Pulmonary artery endothelial cell (primary cell): ENCODE measurements around the gene HMGCR. TPM values are rescaled to one million over a fixed set of nuclear protein-coding genes. Genes with fewer than 3 reads are reported as not detected.

Experiments
- DNase-seq: peaks from one replicate; pipeline ENCODE4 v3.0.0-alpha.2; 2011; ENCODE audit warnings: low read depth, low spot score
- total RNA-seq: library from RNA; depleted of rRNA; stranded (reverse); fragments of >200 nt; gene quantifications from 2 replicates; pipeline ENCODE4 v1.2.3, GENCODE V29; 2014

The HMGCR gene
- total RNA-seq, 1 donor from 2014 or later: 86.8 TPM

DNA sequence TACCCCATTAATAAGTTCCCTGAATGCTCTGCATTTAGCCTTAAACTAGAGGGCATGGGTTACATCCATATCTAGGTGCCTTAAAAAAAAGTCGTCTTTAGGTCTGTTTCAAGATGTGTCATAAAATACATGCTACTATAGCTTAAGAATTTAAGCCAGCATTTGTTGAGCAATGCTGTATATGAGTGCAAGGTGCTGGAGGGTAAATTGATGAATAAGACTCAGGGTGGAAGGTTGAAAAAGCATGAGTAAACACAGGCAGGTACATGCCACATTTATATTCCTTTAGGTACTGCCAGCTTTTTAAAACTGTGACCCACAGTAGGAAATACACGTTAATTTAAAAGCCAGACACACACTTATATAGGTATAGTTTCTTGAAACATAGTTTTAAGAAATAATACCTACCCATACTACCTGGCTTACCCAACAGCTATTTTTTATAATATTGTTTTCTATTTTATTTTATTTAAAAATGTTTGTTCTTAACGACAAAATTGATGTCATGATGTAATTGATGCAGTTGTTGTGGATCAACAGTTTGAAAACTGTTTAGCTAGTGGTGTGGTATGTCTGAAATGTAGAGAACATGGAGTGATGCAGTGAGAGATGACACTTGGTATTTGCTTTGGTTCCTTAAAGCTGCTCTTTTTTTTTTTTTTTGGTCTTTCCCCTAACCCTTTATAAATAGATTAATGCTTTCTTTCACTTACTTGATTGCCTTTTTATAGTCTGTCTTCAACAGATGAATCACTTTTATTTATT lies 3.9 kb downstream of the HMGCR start:
- no peak for DNase-seq

DNA sequence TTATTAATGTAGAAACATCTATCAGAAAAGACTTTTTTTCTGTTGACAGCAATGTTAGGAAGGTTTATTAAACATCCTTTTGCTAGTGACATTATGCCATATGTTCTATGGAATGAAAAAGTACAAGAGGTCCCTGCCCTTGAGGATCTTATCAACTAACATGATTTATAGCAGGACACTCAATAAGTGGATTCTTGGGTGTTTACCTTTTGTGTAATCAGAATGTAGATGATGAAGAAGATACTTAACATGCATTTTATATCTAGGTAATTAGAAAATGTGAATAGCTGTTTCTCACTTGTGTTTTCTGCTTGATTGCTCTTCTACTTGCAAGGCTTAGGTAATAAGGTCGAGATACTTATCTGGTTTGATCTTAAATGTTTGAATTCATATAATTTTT lies 4.9 kb downstream of the HMGCR start:
- DNase-seq: no peak

DNA sequence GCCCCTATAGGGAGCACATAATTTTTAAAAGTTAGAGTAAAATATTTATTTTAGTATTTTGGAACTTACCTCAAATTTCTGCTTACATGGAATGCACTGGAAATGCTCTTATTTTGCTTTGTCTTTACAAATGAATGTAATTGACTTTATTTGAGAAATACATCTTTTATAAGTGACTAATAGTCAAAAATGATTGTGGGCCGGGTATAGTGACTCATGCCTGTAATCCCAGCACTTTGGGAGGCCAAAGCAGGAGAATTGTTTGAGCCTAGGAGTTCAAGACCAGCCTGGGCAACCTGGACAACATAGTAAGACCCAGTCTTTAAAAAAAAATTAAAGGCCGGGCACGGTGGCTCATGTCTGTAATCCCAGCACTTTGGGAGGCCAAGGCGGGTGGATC lies 5.8 kb downstream of the HMGCR start:
- no peak for DNase-seq

DNA sequence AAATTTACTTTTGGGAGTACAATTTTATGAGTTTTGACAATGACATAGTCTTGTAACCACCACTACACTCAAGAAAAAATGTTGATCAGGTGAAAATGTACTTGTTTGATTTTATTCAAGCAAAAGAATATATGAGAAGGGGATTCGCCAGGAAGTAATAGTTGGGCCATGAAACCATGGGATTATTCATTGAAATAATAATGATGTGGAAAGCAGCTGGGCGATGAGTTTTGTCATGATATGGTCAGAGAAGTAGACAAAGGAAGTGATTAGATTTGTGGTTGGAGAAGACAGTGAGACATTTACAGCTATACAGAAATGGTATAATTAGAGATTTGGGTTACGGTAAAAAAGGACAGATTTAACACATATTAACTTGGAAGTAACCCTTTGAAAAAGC lies 11.2 kb downstream of the HMGCR start:
- DNase-seq: no peak

DNA sequence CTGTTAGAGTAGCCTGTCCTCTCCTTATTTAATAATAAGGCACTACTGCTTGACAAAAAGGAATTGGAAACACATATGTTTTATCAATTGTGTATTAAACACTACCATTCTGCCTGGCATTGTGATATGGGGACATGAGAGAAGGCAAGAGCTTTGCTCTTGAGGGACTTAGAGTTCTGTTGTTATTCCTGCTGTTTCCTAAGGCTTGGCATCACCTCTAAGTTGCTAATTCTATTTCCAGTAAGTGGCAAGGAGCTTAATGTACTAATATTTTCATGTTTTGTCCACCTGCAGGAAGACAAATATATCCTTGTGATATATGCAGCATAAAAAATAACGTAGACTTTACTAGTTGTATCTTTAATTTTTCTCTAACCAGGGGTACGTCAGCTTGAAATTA lies 12.6 kb downstream of the HMGCR start:
- no peak for DNase-seq

DNA sequence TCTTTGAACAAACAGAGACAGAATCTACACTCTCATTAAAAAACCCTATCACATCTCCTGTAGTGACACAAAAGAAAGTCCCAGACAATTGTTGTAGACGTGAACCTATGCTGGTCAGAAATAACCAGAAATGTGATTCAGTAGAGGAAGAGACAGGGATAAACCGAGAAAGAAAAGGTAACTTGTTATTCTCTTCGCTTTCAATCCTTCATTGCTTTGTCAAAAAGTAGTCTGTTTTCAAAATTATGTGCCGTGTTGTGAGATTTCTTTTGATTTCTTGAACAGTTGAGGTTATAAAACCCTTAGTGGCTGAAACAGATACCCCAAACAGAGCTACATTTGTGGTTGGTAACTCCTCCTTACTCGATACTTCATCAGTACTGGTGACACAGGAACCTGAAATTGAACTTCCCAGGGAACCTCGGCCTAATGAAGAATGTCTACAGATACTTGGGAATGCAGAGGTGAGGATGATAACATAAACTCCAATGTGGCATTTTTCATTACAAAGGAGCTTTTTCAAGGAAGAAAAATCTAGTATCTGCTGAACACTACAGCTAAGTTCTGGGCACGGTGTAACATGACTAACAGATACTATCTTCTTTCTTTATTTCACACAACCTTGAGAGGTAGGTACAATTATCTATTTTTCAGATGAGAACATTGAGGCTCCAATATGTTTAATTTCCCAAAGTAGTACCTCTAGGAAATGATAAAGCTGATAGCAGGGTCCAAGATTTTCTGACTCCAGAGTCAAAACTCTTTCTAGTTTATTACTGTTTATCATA lies 14.3 kb downstream of the HMGCR start:
- DNase-seq: no peak

DNA sequence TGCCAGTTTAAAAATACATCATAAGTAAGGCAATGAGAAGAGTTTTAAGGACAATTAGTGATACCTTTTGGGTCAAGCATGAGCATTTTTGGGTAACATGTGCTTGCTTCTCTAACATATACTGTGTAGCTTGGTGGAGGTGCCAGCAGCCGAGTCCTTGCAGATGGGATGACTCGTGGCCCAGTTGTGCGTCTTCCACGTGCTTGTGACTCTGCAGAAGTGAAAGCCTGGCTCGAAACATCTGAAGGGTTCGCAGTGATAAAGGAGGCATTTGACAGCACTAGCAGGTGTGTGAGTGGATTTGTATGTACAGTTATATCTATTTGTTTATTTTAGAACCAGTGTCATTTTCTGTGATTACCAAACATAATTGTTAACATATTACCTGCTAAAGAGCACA lies 18.2 kb downstream of the HMGCR start:
- DNase-seq: no peak

DNA sequence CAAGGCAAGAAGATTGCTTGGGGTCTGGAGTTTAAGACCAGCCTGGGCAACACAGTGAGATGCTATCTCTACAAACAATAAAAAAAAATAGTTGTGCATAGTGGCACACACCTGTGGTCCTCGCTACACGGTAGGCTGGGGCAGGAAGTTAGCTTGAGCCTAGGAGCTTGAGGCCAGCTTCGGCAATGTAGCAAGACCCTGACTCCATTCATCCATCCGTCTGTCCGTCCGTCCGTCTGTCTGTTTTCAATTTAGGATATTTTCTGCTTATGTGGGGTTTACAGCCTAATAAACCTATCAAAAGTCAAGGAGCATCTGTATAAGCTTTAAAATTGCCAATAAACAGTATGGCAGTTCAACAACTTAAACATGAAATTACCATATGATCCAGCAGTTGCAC lies 19.7 kb downstream of the HMGCR start:
- DNase-seq: no peak

DNA sequence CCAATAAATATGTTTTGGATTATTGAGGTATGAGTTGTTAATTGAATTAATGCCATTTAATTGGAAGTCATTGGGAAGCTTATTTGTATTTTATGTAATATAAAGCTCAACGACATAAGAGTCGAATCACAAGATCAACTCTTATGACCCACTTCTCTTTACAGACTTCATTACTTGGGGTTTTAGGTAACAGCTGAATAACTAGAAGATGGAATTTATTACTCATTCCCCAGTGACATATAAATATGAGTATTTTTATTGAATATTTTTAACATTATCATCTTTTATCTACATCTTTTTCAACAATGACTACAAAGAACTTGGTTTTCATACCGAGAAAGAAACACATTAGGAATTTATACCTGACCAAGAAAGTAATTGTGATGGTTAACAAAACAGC lies 21.1 kb downstream of the HMGCR start:
- DNase-seq: no peak

DNA sequence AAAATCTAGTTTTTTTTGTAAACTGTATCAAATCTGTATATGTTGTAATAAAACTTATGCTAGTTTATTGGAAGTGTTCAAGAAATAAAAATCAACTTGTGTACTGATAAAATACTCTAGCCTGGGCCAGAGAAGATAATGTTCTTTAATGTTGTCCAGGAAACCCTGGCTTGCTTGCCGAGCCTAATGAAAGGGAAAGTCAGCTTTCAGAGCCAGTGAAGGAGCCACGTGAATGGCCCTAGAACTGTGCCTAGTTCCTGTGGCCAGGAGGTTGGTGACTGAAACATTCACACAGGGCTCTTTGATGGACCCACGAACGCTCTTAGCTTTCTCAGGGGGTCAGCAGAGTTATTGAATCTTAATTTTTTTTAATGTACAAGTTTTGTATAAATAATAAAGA lies 24.3 kb downstream of the HMGCR start:
- DNase-seq: no peak

DNA sequence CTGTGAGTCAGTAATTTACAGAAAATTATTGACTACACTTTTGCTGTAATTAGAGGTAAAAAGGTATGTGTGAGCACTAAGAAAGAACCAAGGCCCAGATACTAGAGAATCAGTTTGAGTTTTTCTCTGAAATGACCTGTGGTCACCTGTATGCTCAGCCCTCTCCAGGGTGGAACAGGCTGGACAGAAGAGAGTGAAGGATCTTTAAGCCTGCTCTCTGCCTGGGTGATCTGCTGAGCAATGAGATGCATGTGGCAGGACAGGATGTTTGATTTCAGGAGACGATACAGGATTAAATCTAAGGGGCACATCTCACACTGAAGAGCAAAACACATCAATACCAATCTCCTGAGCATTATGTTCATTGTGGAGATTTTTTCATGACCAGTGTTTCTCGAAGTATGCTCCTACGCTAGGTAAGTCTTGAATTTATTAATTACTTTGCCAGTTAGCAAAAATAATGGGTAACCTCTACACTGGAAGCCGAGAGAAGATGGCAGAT lies 25.5 kb downstream of the HMGCR start:
- no peak for DNase-seq

DNA sequence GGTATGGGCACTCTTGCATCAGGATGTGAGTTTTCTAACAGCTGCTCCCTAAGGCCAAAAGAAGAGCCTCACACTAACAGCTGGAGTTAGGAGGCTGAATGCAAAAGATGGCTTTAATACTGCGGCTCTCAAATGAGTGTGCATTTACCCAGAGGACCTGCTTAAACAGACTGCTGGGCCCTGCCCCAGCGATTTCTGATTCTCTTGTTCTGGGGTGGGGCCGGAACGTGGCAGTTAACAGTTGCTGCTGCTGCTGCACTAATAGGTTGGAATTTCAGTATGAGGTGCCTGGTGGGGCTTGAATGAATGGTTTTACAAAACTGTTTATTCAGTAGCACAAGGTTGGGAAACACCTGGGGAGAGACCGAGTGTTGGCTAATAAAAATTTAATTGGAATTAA lies 26.1 kb downstream of the HMGCR start:
- DNase-seq: no peak

DNA sequence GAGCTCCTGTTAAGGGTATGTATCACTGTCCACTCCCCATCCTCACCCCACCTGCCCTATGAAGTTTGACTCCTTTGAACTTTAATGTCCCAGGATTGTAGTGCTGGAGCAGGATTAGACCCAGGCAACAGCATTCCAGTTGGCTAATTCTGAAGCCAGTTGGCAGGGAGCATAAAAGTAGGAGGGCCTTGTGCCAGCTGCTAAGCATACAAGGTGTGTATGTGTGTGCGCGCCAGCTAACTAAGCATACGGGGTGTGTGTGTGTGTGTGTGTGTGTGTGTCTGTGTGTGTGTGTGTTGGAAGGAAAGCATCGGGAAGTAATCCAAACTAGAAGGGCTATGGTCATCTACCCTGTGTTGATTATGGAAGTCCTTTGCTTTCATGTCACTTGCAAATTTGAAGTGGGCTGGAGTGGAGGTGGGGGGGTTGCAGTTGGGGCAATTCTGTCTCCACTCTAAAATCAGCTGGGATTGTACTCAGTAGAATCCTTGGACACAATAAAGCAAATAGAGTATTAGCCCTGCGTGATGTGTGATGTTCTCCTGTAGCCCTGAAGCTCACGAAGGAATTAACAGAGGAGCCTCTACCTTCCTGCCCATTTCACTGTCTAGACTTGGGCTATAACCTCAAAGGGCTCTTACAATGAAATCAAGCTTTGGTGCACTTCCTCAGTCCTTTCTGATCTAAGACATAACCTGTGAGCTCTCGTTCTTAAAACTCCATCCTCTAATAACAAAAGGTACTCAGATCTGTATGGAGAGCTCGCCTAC lies 26.9 kb downstream of the HMGCR start:
- no peak for DNase-seq

DNA sequence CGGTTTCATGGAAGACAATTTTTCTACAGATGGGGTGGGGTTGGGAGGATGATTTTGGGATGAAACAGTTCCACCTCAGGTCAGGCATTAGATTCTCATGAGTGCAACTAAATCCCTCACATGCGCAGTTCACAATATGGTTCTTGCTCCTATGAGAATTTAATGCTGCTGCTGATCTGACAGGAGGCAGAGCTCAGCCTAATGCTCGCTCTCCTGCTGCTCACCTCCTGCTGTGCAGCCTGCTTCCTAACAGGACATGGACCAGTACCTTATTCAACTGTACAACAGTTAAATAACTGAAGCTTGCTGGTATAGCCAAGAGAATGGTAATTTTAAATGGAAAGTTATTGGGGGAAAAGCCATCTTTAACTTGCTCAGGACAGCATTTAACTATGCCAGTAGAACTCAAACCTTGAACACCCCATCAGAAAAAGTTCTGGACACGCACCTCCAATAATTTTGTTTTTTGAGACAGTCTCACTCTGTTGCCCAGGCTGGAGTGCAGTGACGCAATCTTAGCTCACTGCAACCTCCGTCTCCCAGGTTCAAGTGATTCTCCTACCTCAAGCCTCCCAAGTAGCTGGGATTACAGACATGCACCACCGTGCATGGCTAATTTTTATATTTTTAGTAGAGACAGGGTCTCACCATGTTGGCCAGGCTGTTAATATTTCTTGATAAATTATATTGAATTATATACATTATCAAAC lies 27.7 kb downstream of the HMGCR start:
- DNase-seq: no peak

DNA sequence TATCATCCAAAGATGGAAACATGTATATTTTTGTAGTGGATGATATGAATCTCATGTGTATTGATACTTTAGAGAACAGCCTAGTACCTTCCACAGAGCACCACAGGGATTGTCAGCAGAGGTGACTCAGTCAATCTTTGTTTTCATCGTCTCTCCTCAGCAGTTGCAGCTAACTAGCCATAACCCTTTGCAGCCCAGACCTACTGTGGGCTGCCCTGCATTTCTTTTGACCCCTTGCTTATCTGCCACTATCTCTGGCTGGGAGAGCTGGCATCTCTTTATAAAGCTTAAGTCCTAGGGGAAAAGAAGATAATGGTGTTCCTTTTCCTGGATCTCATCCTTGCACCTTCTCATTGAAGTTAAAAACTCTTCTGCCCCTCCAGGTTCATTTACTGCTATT lies 28.7 kb downstream of the HMGCR start:
- DNase-seq: no peak

DNA sequence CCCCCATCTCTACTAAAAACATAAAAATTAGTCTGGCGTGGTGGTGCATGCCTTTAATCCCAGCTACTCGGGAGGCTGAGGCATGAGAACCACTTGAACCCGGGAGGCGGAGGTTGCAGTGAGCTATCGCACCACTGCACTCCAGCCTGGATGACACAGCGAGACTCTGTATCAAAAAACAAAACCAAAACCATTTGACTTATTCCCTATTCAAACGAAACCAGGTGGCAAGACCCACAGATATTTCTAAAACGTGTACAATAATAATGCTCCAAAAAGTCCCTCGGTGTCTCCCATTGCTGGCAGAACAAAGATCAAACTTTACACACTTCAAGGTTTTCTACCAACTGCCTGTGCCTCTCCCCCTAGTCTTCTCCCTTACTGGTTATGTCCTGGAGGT lies 29.8 kb downstream of the HMGCR start:
- no peak for DNase-seq

DNA sequence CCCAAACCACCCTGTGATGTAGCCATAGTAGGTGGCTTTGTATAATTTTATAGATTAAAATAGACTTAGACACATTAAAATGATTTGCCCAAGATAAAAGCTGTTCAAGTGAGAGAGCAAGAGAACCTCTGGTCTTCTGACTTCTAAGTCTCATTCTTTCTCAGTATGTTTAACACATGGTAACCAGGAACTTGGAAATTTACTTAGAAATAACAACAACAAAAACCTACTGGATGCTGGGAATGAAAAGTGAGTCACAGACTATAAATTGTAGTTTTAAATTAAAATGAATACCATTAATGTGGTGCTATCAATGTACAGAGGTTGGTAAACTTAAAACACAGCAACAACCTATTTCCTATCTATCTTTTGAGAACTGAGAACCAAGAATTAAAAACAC lies 30.4 kb downstream of the HMGCR start:
- no peak for DNase-seq

DNA sequence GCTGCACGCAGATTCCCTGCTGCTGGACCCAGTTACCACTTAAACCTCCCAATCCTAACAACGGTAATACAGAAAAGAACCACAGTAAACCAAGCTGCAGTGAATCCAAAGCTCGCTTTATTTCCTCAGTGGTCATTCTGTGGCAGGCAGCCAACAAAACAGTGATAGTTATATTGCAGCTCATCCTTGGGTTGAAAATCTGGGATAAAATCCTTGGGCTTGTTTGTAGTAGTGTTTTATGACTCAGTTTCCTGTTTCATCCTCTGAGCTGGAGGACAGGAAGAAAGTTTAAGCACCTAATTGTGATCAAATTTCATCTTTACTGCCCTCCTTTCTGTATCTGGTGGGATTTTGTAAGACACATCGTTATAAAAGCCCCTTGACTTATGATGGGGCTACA lies 31.4 kb downstream of the HMGCR start:
- no peak for DNase-seq

DNA sequence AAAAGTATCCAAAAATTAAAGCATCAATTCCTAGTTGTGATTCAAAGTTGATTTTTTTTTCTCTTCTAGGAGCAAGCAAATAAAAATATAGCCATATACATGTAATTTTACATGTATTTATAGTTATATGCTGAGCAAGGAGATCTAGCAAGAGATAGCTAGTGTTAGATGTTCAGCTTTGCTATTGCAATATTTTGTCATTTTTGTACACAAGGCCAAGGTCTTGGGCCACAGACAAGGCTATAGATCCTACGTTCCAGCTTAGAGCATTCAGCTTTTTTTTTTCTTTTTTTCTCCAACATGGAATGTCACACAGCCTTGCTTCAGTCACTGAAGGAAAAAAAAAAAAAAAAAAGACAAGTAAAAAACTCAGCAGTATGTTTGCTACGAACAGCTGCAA lies 36.8 kb downstream of the HMGCR start:
- no peak for DNase-seq

DNA sequence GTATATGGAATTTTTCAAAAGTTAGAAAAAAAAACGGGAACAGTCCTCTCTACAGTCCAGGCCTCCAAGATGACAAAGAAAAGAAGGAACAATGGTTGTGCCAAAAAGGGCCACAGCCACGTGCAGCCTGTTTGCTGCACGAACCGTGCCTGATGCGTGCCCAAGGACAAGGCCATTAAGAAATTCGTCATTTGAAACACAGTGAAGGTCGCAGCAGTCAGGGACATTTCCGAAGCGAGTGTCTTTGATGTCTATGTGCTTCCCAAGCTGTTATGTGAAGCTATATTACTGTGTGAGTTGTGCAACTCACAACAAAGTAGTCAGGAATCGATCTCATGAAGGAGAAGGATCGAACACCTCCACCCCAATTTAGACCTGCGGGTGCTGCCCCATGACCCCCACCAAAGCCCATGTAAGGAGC lies 37.4 kb downstream of the HMGCR start:
- DNase-seq: no peak

DNA sequence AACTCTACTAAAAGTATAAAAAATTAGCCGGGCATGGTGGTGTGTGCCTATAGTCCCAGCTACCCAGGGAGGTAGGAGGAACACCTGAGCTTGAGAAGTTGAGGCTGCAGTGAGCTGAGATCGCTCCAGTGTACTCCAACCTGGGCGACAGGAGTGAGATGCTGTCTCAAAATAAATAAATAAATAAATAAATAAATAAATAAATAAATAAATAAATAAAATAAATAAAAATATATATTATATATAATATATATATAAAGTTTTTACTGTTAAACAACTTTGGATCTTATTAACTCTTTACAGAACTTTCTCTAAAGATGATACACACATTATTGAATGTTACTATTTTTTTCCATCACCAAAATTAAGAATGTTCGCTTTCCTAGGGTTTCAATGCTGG lies 38.4 kb downstream of the HMGCR start:
- DNase-seq: no peak

DNA sequence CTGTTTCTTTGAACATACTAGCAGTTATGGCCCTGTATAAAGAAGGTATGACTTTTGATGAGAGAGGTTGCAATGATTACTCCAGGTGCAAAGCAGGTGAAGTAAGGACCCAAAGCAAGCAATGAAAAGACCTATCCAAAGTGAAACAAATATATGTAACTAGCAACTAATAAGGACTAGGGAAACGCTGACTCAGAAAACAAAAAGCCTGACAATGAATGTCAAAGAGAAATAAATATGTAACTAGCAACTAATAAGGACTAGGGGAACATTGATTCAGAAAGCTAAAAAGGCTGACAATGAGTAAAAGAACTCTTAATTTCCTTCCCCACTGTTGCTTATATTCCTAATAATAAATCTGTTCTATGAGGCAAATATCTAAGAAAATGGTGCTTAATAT lies 43.1 kb downstream of the HMGCR start:
- no peak for DNase-seq
